ENCODE data around the gene BEX3.
A peak's percentile ranks its signal among the peaks of the same experiment; 100 is the strongest.
"Not testable (repeated sequence)": the region's sequence is repeated elsewhere in the genome, so short reads cannot be mapped to it uniquely, and the experiment has no call there.

BEX3 gene

GRCh38 chrX:103376118-103376978, at the start of gene BEX3:
BEX3 (plus strand) TSS chrX:103376538; CDS start chrX:103377522, 984 bp downstream.
- DNase-seq = peak; percentile 64

GRCh38 chrX:103329991-103330390, 46.3 kb upstream of the BEX3 start, which contains the start of gene TCEAL7:
TCEAL7 (plus strand) TSS chrX:103330239; CDS start chrX:103331404, 1,165 bp downstream.
- peak; percentile 82 for DNase-seq

- peak; percentile 8 for DNase-seq
Measured at GRCh38 chrX:103330681-103331288, 45.6 kb upstream of the BEX3 start.

- DNase-seq = peak; percentile 5
Measured at GRCh38 chrX:103338663-103339062, 37.7 kb upstream of the BEX3 start.

- peak; percentile 9 for DNase-seq
Measured at GRCh38 chrX:103343105-103343504, 33.2 kb upstream of the BEX3 start.

- DNase-seq = no peak
Measured at GRCh38 chrX:103344606-103345005, 31.7 kb upstream of the BEX3 start.

GRCh38 chrX:103347682-103348397, 28.5 kb upstream of the BEX3 start:
- DNase-seq = no peak

- DNase-seq = peak; percentile 44
Measured at GRCh38 chrX:103356130-103356798, 20.1 kb upstream of the BEX3 start, which contains the start of gene TCEAL9. TCEAL9 (plus strand) TSS chrX:103356506; CDS start chrX:103357685, 1,179 bp downstream.

- no peak for DNase-seq
Measured at GRCh38 chrX:103356858-103357257, 19.5 kb upstream of the BEX3 start.

GRCh38 chrX:103357871-103358270, 18.5 kb upstream of the BEX3 start:
- DNase-seq = no peak

GRCh38 chrX:103359605-103360004, 16.7 kb upstream of the BEX3 start:
- not testable (repeated sequence) for DNase-seq

- no peak for DNase-seq
Measured at GRCh38 chrX:103360092-103360491, 16.2 kb upstream of the BEX3 start.

GRCh38 chrX:103360916-103361315, 15.4 kb upstream of the BEX3 start:
- DNase-seq = no peak

GRCh38 chrX:103361798-103362197, 14.5 kb upstream of the BEX3 start:
- DNase-seq = no peak

- no peak for DNase-seq
Measured at GRCh38 chrX:103362474-103362873, 13.9 kb upstream of the BEX3 start.

GRCh38 chrX:103363046-103363445, 13.3 kb upstream of the BEX3 start:
- no peak for DNase-seq

GRCh38 chrX:103367502-103367901, 8.8 kb upstream of the BEX3 start:
- DNase-seq = no peak

GRCh38 chrX:103369479-103369878, 6.9 kb upstream of the BEX3 start:
- DNase-seq = no peak

- no peak for DNase-seq
Measured at GRCh38 chrX:103372886-103373285, 3.5 kb upstream of the BEX3 start.

GRCh38 chrX:103373581-103373980, 2.8 kb upstream of the BEX3 start:
- no peak for DNase-seq

- DNase-seq = no peak
Measured at GRCh38 chrX:103376979-103377324, 614 bp downstream of the BEX3 start.

GRCh38 chrX:103378990-103379389, 2.7 kb downstream of the BEX3 start:
- no peak for DNase-seq

GRCh38 chrX:103382877-103383276, 6.5 kb downstream of the BEX3 start:
- no peak for DNase-seq
